ENCODE results near the gene GUCA1A. TPM values are rescaled to one million over a fixed set of nuclear protein-coding genes. Genes with fewer than 3 reads are reported as not detected.

Gene GUCA1A
- total RNA-seq, 1 experiment from 2014 or later = 17.2 TPM

- H3K23ac ChIP-seq (ENCODE audit: insufficient read length, low read depth, low read length) = no peak overlapping the region
- H3K27ac ChIP-seq (ENCODE audit: insufficient read length, low read depth, low read length) = no peak overlapping the region
- H4K8ac ChIP-seq (replicated peaks; ENCODE audit: insufficient read length, low read depth, low read length) = no peak overlapping the region
- peaks cover 19% of the 10 kb centered on the region for H3K4me1 ChIP-seq (ENCODE audit: insufficient read depth, low read length)
- no peak overlapping the region for H4K91ac ChIP-seq (ENCODE audit: insufficient read length, low read depth, low read length)
- peak overlapping the region; percentile 73 for H3K9ac ChIP-seq (ENCODE audit: extremely low read depth, insufficient read length, low read length)
- Mint-ChIP-seq H3K27me3 (ENCODE audit: low read depth) (peaks cover 2% of the 10 kb centered on the region; the same call in 1 of the 2 replicates), H3K4me1 (peaks cover 53 to 54% of the 10 kb centered on the region in 2 experiments), H3K4me3 (peak overlapping the region; percentile 78 to 82), H3K27ac (peak overlapping the region in 1 of 3 experiments; percentile 57; a peak in 1 of 7 replicates), H3K36me3 (ENCODE audit: insufficient read depth in 1 of 3, low read depth in 3 of 3) (peaks cover 3 to 18% (median 7%) of the 10 kb centered on the region in 3 experiments; a peak in 5 of 7 replicates), H3K9me3 (no peaks in the 10 kb centered on the region)
- H3K4me2 ChIP-seq (ENCODE audit: insufficient read depth, insufficient read length, low read length) = peak overlapping the region; percentile 90
- H3K79me2 ChIP-seq (ENCODE audit: insufficient read depth, low read length) = peaks cover 20% of the 10 kb centered on the region; the same call in 1 of the 2 replicates
- DNase-seq = no peak
- H2BK120ac ChIP-seq (ENCODE audit: low read depth, low read length, poor library complexity, severe bottlenecking) = no peak overlapping the region
- H2AFZ ChIP-seq (ENCODE audit: low read length) = no peak overlapping the region
- no peak overlapping the region for H2BK5ac ChIP-seq (ENCODE audit: insufficient read length, low read length)
- no peak overlapping the region for H2BK20ac ChIP-seq (ENCODE audit: low read depth, low read length, poor library complexity, severe bottlenecking)
- H3K23me2 ChIP-seq (ENCODE audit: insufficient read length, low read depth, low read length, poor library complexity, severe bottlenecking) = peaks cover 13% of the 10 kb centered on the region
- H2AK5ac ChIP-seq (ENCODE audit: insufficient read length, low read length) = no peak overlapping the region
- no peak overlapping the region for H3K56ac ChIP-seq (ENCODE audit: insufficient read length, low read depth, low read length)
- no peak overlapping the region for H4K5ac ChIP-seq (ENCODE audit: insufficient read length, low read depth, low read length)
- H3K4ac ChIP-seq (ENCODE audit: low read depth, low read length) = no peak overlapping the region
- TF ChIP-seq CTCF (conservative IDR thresholded peaks at IDR 0.05) = no peak
- peak overlapping the region; percentile 83 for H3K14ac ChIP-seq (ENCODE audit: insufficient read depth, low read length)
- H3K27me3 ChIP-seq (ENCODE audit: insufficient read depth, low read length) = no peaks in the 10 kb centered on the region
- H3K18ac ChIP-seq (ENCODE audit: insufficient read length, low read depth, low read length) = no peak overlapping the region
- H3K9me3 ChIP-seq (ENCODE audit: control insufficient read depth, low read depth, low read length) = no peaks in the 10 kb centered on the region
- H2BK15ac ChIP-seq (ENCODE audit: low read depth, low read length) = no peak overlapping the region
- H3T11ph ChIP-seq (ENCODE audit: low read length) = no peak overlapping the region
- H2BK12ac ChIP-seq (ENCODE audit: insufficient read length, low read depth, low read length) = no peak overlapping the region
- H4K20me1 ChIP-seq (ENCODE audit: control insufficient read depth, insufficient read depth, insufficient read length) = no peaks in the 10 kb centered on the region
- no peaks in the 10 kb centered on the region for H3K79me1 ChIP-seq (ENCODE audit: insufficient read depth, low read depth, low read length, poor library complexity, severe bottlenecking)
- WGBS (ENCODE audit: extremely low coverage, insufficient read length, low lambda C conversion rate) = no CpG with 5 or more reads among the region's 13 CpGs
These were observed 31.5 kb upstream of the GUCA1A start for GRCh38 chr6:42141603-42142117.
